Loucy (cell line): Measurements from ENCODE around the gene N4BP3.
"Not testable (repeated sequence)": the region's sequence is repeated elsewhere in the genome, so short reads cannot be mapped to it uniquely, and the experiment has no call there.

Experiments
- EZH2phosphoT487 ChIP-seq: fragments of 200-600 bp; IDR thresholded peaks from 2 replicates; pipeline ENCODE4 v1.6.1; 2018; ENCODE audit warnings: antibody characterized with exemption, mild to moderate bottlenecking, moderate library complexity, borderline replicate concordance
- TF ChIP-seq, protein P1 (sequence below): fragments of 200-600 bp; sonication (generic); conservative IDR thresholded peaks from 2 replicates; pipeline ENCODE4 v1.5.1; 2014; ENCODE audit warnings: mild to moderate bottlenecking, antibody characterized with exemption, low read length

DNA sequence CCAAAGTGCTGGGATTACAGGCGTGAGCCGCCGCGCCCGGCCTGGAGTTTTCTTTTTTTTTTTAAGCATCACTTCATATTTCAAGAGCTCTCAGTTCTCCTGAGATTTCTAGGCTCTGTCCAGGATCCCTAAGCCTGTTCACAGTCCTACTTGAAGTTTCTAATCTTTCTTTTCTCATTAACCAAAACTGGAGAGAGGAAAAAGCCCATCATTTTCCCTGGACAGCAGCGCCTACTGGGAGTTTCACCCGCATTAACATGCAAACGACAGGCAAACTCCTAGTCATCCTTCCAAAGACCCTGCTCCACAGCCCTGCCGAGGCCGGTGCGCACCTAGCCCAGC, 16.9 kb downstream of the N4BP3 start:
- TF ChIP-seq, protein P1, sequence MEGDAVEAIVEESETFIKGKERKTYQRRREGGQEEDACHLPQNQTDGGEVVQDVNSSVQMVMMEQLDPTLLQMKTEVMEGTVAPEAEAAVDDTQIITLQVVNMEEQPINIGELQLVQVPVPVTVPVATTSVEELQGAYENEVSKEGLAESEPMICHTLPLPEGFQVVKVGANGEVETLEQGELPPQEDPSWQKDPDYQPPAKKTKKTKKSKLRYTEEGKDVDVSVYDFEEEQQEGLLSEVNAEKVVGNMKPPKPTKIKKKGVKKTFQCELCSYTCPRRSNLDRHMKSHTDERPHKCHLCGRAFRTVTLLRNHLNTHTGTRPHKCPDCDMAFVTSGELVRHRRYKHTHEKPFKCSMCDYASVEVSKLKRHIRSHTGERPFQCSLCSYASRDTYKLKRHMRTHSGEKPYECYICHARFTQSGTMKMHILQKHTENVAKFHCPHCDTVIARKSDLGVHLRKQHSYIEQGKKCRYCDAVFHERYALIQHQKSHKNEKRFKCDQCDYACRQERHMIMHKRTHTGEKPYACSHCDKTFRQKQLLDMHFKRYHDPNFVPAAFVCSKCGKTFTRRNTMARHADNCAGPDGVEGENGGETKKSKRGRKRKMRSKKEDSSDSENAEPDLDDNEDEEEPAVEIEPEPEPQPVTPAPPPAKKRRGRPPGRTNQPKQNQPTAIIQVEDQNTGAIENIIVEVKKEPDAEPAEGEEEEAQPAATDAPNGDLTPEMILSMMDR: not testable (repeated sequence)
- not testable (repeated sequence) for TF ChIP-seq EZH2phosphoT487
